ENCODE measurements around the gene ARNT2.

DNA sequence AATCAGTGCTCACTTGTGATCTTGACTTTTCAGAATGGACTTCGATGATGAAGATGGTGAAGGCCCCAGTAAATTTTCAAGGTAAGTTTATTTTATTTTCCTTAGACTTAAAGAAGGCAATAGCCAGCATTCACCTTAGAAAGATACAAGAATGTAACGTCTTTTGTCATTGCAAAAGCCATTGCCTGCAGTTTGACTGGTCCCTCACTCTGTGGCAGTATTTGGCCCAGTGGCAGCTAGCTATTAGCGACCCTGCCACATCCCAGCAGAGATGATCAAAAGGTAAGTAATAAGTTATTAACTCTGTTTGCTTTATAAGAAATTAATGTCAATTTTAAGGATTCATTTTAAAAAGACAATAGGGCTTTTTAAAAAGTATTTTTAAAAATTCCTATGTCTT lies 53.7 kb downstream of the ARNT2 start:
- TF ChIP-seq POLR2AphosphoS5 (IDR thresholded peaks at IDR 0.05; ENCODE audit: low read depth, low read length) = no peak
- TF ChIP-seq, protein P1, sequence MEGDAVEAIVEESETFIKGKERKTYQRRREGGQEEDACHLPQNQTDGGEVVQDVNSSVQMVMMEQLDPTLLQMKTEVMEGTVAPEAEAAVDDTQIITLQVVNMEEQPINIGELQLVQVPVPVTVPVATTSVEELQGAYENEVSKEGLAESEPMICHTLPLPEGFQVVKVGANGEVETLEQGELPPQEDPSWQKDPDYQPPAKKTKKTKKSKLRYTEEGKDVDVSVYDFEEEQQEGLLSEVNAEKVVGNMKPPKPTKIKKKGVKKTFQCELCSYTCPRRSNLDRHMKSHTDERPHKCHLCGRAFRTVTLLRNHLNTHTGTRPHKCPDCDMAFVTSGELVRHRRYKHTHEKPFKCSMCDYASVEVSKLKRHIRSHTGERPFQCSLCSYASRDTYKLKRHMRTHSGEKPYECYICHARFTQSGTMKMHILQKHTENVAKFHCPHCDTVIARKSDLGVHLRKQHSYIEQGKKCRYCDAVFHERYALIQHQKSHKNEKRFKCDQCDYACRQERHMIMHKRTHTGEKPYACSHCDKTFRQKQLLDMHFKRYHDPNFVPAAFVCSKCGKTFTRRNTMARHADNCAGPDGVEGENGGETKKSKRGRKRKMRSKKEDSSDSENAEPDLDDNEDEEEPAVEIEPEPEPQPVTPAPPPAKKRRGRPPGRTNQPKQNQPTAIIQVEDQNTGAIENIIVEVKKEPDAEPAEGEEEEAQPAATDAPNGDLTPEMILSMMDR (IDR thresholded peaks at IDR 0.05) = no peak
